B cell (primary cell): ENCODE measurements around the gene INSM1. TPM values are rescaled to one million over a fixed set of nuclear protein-coding genes. Genes with fewer than 3 reads are reported as not detected.

Source experiments
- ATAC-seq: fragments of 200-7000 bp; cut with Tn5 transposase; one replicate; pipeline ENCODE4 v1.10.0; 2021; ENCODE audit warnings: low read depth, mild to moderate bottlenecking, moderate number of reproducible peaks, moderate library complexity
- CTCF ChIA-PET: fragments of 350-600 bp; sonication (Branson Sonifier 250); formaldehyde crosslinking; loops from one replicate; lab custom pipeline; 2021; ENCODE audit warnings: antibody characterized with exemption, inconsistent platforms; lab: Charles Lee
- POLR2A ChIA-PET: fragments of 350-600 bp; sonication (Branson Sonifier 250); formaldehyde crosslinking; loops from one replicate; lab custom pipeline; 2021; ENCODE audit warnings: antibody characterized with exemption; lab: Charles Lee
- DNase-seq: peaks from one replicate; pipeline ENCODE4 v3.0.0; 2013
- H2AFZ ChIP-seq: 2 replicates; pipeline ENCODE4 v1.6.1; 2012; ENCODE audit warnings: mild to moderate bottlenecking, low read depth, low read length; ENCODE audit not compliant: insufficient read depth, poor library complexity, severe bottlenecking
- H3K27ac ChIP-seq, 2 donors: 1 replicate in 1 of 2; 2 replicates in 1 of 2; pipeline ENCODE4 v1.5.1; 2012 to 2013; ENCODE audit warnings: low read length in 2 of 2, mild to moderate bottlenecking in 2 of 2, moderate library complexity in 1 of 2
- H3K27me3 ChIP-seq, 4 experiments: fragments of 200-600 bp in 1 of 4; sonication (generic) in 1 of 4; replicated peaks in 1 of 4; 1 replicate in 2 of 4; 2 replicates in 2 of 4; pipeline versions ENCODE4 v1.6.1 to v1.7.0; 2013 to 2016; ENCODE audit warnings: low read length in 3 of 4, mild to moderate bottlenecking in 2 of 4, mixed read lengths in 1 of 4, moderate library complexity in 1 of 4; ENCODE audit not compliant: insufficient read depth in 4 of 4, control insufficient read depth in 3 of 4; ENCODE audit errors: control extremely low read depth in 1 of 4
- H3K36me3 ChIP-seq, 2 experiments: replicated peaks in 1 of 2; 1 replicate in 1 of 2; 2 replicates in 1 of 2; pipeline versions ENCODE4 v1.6.1 to v1.7.1; 2013; ENCODE audit warnings: low read length in 1 of 2; ENCODE audit not compliant: insufficient read depth in 2 of 2, control insufficient read depth in 1 of 2; ENCODE audit errors: control extremely low read depth in 1 of 2, extremely low read depth in 1 of 2
- H3K4me1 ChIP-seq, 2 donors: fragments of 200-600 bp in 1 of 2; sonication (generic) in 1 of 2; 1 replicate in 1 of 2; 2 replicates in 1 of 2; pipeline versions ENCODE4 v1.5.1 to v1.6.1; 2013 to 2017; ENCODE audit warnings: low read length in 2 of 2; ENCODE audit not compliant: control insufficient read depth in 2 of 2, insufficient read depth in 2 of 2
- H3K4me2 ChIP-seq: replicated peaks from 2 replicates; pipeline ENCODE3; 2012; ENCODE audit warnings: mild to moderate bottlenecking, low read depth, low read length; ENCODE audit not compliant: poor library complexity, severe bottlenecking
- H3K4me3 ChIP-seq, 5 experiments: fragments of 200-600 bp in 1 of 5; sonication (generic) in 1 of 5; 1 replicate in 3 of 5; 2 replicates in 2 of 5; pipeline versions ENCODE4 v1.5.1 to v1.7.0; 2011 to 2016; ENCODE audit warnings: low read length in 4 of 5, mild to moderate bottlenecking in 4 of 5, low read depth in 2 of 5, control low read depth in 1 of 5, moderate library complexity in 1 of 5; ENCODE audit not compliant: insufficient read depth in 1 of 5; ENCODE audit errors: control extremely low read depth in 1 of 5, extremely low read depth in 1 of 5
- H3K79me2 ChIP-seq: fragments of 200-600 bp; sonication (generic); one replicate; pipeline ENCODE4 v1.6.0; 2016; ENCODE audit warnings: low read length; ENCODE audit not compliant: control insufficient read depth, insufficient read depth
- H3K9ac ChIP-seq: fragments of 200-600 bp; sonication (generic); 2 replicates; pipeline ENCODE4 v1.6.1; 2017; ENCODE audit warnings: mild to moderate bottlenecking, low read length, moderate library complexity
- H3K9me3 ChIP-seq, 3 donors: one replicate each; pipeline versions ENCODE4 v1.6.1 to v1.7.1; 2013; ENCODE audit warnings: low read length in 2 of 3; ENCODE audit not compliant: control insufficient read depth in 2 of 3, insufficient read depth in 1 of 3; ENCODE audit errors: control extremely low read depth in 1 of 3
- H4K20me1 ChIP-seq: 2 replicates; pipeline ENCODE4 v1.6.0; 2012; ENCODE audit warnings: mild to moderate bottlenecking, low read length; ENCODE audit not compliant: insufficient read depth, control insufficient read depth, poor library complexity, severe bottlenecking
- H3K27ac Mint-ChIP-seq: one replicate; pipeline ENCODE4 v1.8.0; 2021; ENCODE audit warnings: mixed read lengths
- H3K27me3 Mint-ChIP-seq: one replicate; pipeline ENCODE4 v1.8.0; 2021; ENCODE audit warnings: mixed read lengths
- H3K4me1 Mint-ChIP-seq: one replicate; pipeline ENCODE4 v1.8.0; 2021; ENCODE audit warnings: mixed read lengths
- H3K4me3 Mint-ChIP-seq: one replicate; pipeline ENCODE4 v1.8.0; 2021; ENCODE audit warnings: mixed read lengths
- H3K9me3 Mint-ChIP-seq: one replicate; pipeline ENCODE4 v1.8.0; 2022; ENCODE audit warnings: mixed read lengths; ENCODE audit not compliant: insufficient read depth
- EZH2 ChIP-seq: IDR thresholded peaks from 2 replicates; pipeline ENCODE4 v1.6.1; 2012; ENCODE audit warnings: borderline replicate concordance, low read depth, mild to moderate bottlenecking, moderate library complexity, low read length; ENCODE audit not compliant: insufficient read depth, poor library complexity, severe bottlenecking
- WGBS: methylation state at CpG from one replicate; pipeline ENCODE4 v1.1.5; 2013; ENCODE audit warnings: missing lambda C conversion rate; ENCODE audit not compliant: insufficient coverage; 5-methylcytosine and 5-hydroxymethylcytosine counted together
- intact Hi-C: fragments of 100-400 bp; cut with micrococcal nuclease; formaldehyde crosslinking; loops from one replicate; pipeline ENCODE4 v1.10.0; 2022
- polyA plus RNA-seq: library from polyadenylated mRNA; depleted of rRNA; stranded (reverse); fragments of >200 nt; gene quantifications from 2 replicates; pipeline ENCODE4 v1.2.3, GENCODE V29; 2012
- total RNA-seq, 2 donors: library from RNA; stranded (reverse); fragments of 120-200 nt in 1 of 2; gene quantifications; 1 replicate in 1 of 2; 2 replicates in 1 of 2; pipeline versions ENCODE4 v1.2.3 to v1.2.4, GENCODE V29; 2013 to 2022
- TF ChIP-seq, protein P1 (sequence below): fragments of 200-600 bp; IDR thresholded peaks from one replicate; pipeline ENCODE4 v1.8.0; 2022; ENCODE audit warnings: antibody characterized with exemption, mild to moderate bottlenecking

INSM1 gene
- total and polyA plus RNA-seq, 2 donors (not counting 1 experiment from before 2014, with no cell fraction given) = not detected

DNA sequence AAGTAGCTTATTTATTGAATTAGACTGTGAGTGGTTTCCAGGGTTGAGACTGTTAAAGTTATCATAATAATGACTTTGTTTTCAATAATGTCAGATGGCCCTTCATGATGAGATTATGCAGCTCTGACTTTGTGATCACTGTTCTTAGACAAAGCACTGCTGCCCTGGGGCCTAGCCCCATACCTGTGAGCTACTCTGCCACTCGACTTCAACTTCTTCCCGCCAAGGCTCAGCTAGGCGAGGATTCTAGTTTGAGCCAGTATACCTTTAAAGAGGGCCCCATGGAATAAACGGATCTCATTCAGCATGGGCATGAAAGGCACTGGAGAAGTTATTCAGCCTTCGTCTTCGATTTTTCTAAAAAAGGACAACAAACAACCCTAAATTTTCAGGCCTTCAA is 45.0 kb upstream of the INSM1 start:
- Mint-ChIP-seq H3K27me3 (peaks cover 3% of the 10 kb centered on the region), H3K4me1 (peaks cover 5% of the 10 kb centered on the region), H3K9me3 (no peaks in the 10 kb centered on the region), H3K4me3 (no peak overlapping the region), H3K27ac (no peak overlapping the region)
- Histone ChIP-seq H3K36me3 (no peaks in the 10 kb centered on the region), H3K27me3 (no peaks in the 10 kb centered on the region), H4K20me1 (no peaks in the 10 kb centered on the region), H3K4me1 (peaks cover 0 to 2% of the 10 kb centered on the region in 2 donors), H2AFZ (no peak overlapping the region), H3K9me3 (peaks cover 0 to 4% (median 3%) of the 10 kb centered on the region in 3 donors), H3K4me2 (no peak overlapping the region), H3K27ac (no peak overlapping the region), H3K9ac (no peak overlapping the region), H3K4me3 (no peak overlapping the region), H3K79me2 (no peaks in the 10 kb centered on the region)
- CTCF ChIA-PET = no interaction called here
- no peak for ATAC-seq
- 97% methylated on average over 6 of the region's 6 CpGs for WGBS
- intact Hi-C loops = no loop called here
- POLR2A ChIA-PET = no interaction called here
- TF ChIP-seq, protein P1, sequence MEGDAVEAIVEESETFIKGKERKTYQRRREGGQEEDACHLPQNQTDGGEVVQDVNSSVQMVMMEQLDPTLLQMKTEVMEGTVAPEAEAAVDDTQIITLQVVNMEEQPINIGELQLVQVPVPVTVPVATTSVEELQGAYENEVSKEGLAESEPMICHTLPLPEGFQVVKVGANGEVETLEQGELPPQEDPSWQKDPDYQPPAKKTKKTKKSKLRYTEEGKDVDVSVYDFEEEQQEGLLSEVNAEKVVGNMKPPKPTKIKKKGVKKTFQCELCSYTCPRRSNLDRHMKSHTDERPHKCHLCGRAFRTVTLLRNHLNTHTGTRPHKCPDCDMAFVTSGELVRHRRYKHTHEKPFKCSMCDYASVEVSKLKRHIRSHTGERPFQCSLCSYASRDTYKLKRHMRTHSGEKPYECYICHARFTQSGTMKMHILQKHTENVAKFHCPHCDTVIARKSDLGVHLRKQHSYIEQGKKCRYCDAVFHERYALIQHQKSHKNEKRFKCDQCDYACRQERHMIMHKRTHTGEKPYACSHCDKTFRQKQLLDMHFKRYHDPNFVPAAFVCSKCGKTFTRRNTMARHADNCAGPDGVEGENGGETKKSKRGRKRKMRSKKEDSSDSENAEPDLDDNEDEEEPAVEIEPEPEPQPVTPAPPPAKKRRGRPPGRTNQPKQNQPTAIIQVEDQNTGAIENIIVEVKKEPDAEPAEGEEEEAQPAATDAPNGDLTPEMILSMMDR = no peak
- TF ChIP-seq EZH2 = no peak
- no peak for DNase-seq

DNA sequence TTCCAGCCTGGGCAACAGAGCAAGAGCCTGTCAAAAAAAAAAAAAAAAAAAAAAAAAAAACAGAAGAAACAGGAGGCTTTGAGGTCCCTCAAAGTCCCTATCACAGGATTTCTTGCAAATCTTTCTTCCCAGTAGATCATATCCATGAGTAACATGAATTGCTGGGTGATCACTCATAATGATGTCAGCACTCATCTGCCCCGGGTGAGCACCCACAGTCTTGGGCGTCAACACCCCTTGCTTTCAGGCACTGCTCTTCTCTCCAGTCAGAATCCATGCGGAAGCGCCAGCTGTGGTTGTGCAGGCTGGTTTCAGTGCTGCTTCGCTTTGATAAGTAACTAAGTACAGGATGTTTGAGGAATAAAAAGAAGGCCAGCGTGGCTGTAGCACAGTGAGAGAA is 40.2 kb upstream of the INSM1 start:
- peaks cover 6% of the 10 kb centered on the region for H3K27me3 Mint-ChIP-seq
- no peaks in the 10 kb centered on the region for H3K79me2 ChIP-seq
- ATAC-seq (no peak), DNase-seq (no peak)
- H3K9ac ChIP-seq = no peak overlapping the region
- POLR2A ChIA-PET = no interaction called here
- peaks cover 0 to 3% (median 0%) of the 10 kb centered on the region in 3 donors for H3K9me3 ChIP-seq
- H3K4me1 ChIP-seq = no peaks in the 10 kb centered on the region
- CTCF ChIA-PET = no interaction called here
- no peaks in the 10 kb centered on the region for H3K9me3 Mint-ChIP-seq
- TF ChIP-seq, protein P1 = no peak
- TF ChIP-seq EZH2 = no peak
- H3K4me3 Mint-ChIP-seq = no peak overlapping the region
- H4K20me1 ChIP-seq = no peaks in the 10 kb centered on the region
- H3K27me3 ChIP-seq = no peaks in the 10 kb centered on the region
- no peak overlapping the region for H3K4me2 ChIP-seq
- H2AFZ ChIP-seq = no peak overlapping the region
- intact Hi-C loops = no loop called here
- 98% methylated on average over 6 of the region's 6 CpGs for WGBS
- no peak overlapping the region for H3K27ac ChIP-seq
- H3K36me3 ChIP-seq = no peaks in the 10 kb centered on the region
- H3K27ac Mint-ChIP-seq = no peak overlapping the region
- H3K4me1 Mint-ChIP-seq = no peaks in the 10 kb centered on the region
- no peak overlapping the region for H3K4me3 ChIP-seq
